T-helper 22 cell (primary cell): ENCODE measurements around the gene ITGB5.
A peak's percentile ranks its signal among the peaks of the same experiment; 100 is the strongest.
"Not testable (repeated sequence)": the region's sequence is repeated elsewhere in the genome, so short reads cannot be mapped to it uniquely, and the experiment has no call there.

Experiments
- DNase-seq: peaks from one replicate; pipeline ENCODE4 v3.0.0-alpha.2; 2020; ENCODE audit warnings: low read depth

ITGB5 gene

GRCh38 chr3:124771083-124771445 lies 116.1 kb downstream of the ITGB5 start:
- DNase-seq, result no peak

DNA sequence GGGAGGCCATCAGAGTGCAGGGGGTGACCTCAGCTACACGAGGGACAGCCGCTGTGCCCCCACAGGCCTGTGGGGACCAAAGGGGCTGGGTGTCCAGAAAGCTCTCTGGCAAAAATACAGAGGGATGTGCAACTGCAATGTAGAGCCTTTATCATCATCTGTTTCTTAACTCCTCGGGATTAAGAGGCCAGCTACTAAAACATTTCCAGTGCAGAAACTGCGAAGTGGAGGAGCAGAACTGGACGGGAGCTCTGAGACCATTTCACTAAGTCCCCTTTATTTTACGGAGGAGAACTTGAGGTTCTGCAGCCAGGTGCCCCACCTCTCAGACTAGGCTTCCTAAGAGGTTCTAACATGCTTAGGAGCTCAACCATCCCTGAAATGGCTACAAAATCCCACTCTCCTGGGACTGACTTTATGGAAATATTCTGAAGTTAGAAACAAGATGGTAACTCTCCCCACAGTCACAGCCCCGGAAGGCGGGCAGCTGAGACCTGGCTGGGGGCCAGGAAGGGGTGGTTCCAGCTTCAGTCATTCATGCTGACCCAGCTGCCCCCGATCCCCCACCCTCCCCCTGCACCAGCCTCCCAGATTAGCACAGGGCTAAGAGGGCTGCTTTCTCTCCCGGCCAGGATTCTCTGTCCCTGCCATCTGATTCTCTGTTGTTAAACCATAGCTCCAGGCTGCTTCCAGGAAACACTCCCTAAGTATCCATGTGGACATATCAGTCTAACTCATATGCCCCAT lies 116.7 kb downstream of the ITGB5 start:
- no peak for DNase-seq

GRCh38 chr3:124769462-124769861 lies 117.7 kb downstream of the ITGB5 start:
- DNase-seq, result no peak

DNA sequence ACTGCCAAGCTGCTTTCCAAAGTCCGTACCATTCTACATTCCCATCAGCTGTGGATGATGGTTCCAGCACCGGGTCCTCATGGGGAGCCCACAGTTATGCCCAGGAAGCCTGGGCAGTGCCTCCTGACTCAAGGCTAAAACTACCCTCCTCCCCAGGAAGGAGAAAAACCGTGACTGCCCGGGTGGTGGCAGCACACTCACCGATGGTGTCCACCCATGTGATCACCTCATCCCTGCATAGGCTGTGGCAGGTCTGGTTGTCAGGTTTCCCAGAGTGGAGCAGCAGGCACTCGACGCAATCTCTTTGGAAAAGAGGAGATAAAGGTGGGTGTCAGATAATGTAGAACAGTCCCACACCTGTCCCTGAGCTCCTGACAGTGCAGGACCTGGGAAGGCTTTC lies 118.4 kb downstream of the ITGB5 start:
- DNase-seq, result no peak

DNA sequence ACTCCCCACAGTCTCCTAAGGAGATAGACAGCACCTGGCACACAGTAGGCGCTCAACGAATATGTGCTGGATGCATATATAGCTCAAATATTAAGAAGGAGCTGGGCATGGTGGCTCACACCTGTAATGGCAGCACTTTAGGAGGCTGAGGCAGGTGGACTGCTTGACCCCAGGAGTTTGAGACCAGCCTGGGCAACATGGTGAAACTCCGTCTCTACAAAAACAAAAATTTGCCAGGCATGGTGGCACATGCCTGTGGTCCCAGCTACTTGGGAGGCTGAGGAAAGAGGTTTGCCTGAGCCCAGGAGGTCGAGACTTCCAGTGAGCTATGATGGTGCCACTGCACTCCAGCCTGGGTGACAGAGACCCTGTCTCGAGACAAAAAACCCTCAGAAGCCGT lies 119.5 kb downstream of the ITGB5 start:
- no peak for DNase-seq

- no peak for DNase-seq
Measured at GRCh38 chr3:124767264-124767663, 119.9 kb downstream of the ITGB5 start.

GRCh38 chr3:124766113-124767095 lies 120.8 kb downstream of the ITGB5 start:
- DNase-seq, result no peak

- no peak for DNase-seq
Measured at GRCh38 chr3:124765197-124765840, 121.8 kb downstream of the ITGB5 start.

GRCh38 chr3:124764746-124765145 lies 122.4 kb downstream of the ITGB5 start:
- no peak for DNase-seq

DNA sequence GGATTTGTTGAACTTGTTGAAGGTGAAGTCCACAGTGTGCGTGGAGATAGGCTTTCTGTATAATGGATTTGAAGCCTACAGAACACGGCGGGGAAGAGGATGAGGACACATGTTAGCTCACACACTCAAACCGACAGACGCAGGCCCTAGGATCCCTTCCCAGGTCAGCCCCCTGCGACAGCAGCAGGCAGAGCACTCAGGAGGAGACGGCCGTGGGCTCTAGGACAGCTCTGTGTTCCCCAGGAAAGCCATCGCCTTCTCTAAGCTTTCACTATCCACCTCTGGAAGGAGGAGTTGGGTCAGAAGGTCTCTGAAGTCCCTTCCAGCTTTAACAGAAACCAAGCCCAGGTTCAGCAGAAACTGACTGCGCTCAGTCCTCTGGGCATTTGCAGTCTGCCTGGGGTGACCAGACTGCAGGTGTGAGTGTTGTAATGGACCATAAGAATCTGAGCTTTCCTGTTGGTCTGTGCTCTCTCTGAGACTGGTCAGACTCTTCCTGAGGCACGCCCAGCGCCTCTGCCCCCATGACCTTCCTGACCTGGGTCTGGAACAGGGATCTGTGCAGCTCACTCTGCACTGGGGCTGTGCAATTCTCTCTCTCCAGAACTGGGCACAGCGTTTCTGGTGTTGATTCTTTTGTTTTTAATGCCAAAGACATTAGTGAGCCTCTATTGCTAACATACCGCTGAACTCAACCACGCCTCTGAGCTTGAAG lies 123.4 kb downstream of the ITGB5 start:
- no peak for DNase-seq

DNA sequence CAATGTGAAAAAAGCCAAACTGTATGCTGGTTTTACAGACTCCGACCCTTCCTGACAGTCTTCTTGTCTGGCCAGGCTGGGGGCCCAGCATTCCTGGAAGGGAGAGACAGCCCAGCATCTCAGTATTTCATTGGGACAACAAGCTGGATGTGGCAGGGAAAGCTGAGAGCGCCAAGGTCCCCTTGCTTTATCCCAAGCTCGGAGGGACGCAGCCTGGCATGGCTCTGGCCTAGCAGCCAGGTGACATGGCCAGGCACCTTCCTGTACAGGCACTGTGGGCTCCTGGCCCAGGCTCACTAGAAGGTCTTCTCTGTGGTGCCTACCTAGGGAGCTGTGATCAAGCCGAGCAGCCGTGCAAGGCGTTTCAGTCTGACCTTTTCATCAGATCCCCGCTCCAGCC lies 124.0 kb downstream of the ITGB5 start:
- DNase-seq, result no peak

- no peak for DNase-seq
Measured at GRCh38 chr3:124762661-124763011, 124.5 kb downstream of the ITGB5 start.

- DNase-seq, result no peak
Measured at GRCh38 chr3:124761935-124762660, 125.1 kb downstream of the ITGB5 start.

DNA sequence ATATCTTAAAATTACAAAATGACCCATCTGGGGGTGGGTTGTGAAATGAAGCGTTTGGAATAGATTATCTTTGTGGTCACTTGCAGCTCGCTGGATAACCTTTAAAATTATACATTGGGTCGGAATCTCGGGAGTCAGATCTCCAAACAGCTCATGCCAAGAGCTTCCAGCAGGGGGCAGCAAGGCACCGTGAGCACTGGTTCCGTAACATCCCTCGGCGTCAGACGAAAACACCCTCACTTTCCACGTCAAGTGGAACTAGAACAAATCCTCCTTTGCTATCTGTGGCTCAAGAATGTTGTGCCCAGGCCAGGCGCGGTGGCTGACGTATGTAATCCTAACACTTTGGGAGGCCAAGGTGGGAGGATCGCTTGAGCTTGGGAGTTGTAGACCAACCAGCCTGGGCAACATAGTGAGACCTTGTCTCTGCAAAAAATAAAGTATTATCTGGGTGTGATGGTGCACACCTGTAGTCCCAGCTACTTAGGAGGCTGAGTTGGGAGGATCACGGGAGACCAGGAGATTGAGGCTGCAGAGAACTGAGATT lies 125.8 kb downstream of the ITGB5 start:
- DNase-seq, result peak; percentile 34

GRCh38 chr3:124760601-124761000 lies 126.6 kb downstream of the ITGB5 start:
- no peak for DNase-seq

GRCh38 chr3:124759666-124760401 lies 127.3 kb downstream of the ITGB5 start:
- no peak for DNase-seq

DNA sequence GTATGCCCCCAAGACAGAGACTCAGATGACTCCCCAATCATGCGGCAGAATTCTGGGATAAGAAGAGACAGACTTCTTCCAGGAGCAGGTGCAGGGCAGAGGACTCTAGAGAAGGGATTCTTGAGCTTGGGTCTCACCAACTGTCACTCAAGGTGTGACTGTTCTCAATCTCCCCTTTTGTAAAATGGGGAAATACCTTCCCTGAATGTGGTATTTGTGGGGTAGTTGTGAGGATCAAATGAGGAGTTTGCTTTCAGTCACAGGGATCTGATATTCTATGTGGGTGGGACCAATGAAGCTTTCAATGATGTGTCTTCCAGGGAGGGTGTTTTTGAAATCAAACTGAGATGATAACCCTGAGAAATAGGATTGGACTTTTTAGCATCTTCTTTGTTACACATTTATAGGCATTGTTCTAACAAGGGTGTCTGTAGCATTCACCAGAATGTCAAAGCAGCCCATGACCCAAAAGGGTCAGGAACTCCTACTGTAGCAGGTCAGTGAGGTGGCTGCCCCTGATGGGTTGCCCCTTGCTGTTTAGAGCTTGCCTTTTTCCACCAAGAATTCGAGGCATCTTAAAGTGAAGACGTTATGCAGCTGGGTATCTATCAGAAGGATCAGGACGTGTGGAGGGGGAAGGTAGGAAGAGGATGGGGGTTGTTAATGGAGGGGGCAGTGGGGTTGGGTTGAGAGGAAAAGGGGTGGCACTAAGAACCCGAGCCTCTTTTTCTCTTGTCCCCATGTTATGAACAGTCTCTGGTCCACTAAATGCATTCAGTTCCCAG lies 128.1 kb downstream of the ITGB5 start:
- DNase-seq, result no peak

- DNase-seq, result not testable (repeated sequence)
Measured at GRCh38 chr3:124757926-124758325, 129.2 kb downstream of the ITGB5 start.

DNA sequence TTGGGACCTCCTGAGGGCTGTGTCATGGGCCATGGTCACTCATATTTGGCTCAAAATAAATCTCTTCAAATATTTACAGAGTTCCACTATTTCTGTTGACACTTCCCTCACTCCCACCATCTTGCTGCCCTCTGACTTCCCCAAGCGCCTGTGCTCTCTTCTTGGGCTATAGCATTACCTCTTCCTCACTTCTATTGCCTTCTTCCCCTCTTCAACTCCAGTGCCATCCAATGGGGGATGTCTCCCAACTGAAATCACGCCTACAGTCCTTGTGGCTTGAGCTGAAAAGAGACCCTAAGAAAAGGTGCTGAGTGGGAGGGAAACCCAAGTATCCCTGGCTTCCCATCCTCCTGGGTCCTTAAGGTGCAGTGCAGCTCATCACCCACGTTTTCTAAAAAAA lies 135.1 kb downstream of the ITGB5 start:
- DNase-seq, result no peak

- DNase-seq, result no peak
Measured at GRCh38 chr3:124751501-124751900, 135.7 kb downstream of the ITGB5 start.
